HepG2 (cell line): Measurements from ENCODE around the gene TSHZ1. TPM values are rescaled to one million over a fixed set of nuclear protein-coding genes. Genes with fewer than 3 reads are reported as not detected.

Source experiments
- ATAC-seq: fragments of 200-7000 bp; cut with Tn5 transposase; 3 replicates; pipeline ENCODE4 v1.9.1; 2020; ENCODE audit warnings: mild to moderate bottlenecking, moderate library complexity
- BruUV-seq: library from RNA; stranded (reverse); fragments of 400-500 nt; replicated peaks from 2 replicates; lab custom pipeline; 2021; lab: Mats Ljungman, UMichigan
- CTCF ChIA-PET: fragments of 300-600 bp; formaldehyde crosslinking; extraction: SDS; loops from one replicate; lab custom pipeline; 2021; ENCODE audit warnings: low total read pairs, inconsistent platforms, low intra/inter-chr PET ratio; lab: Yijun Ruan, JAX
- POLR2A ChIA-PET: fragments of 350-600 bp; sonication (Branson Sonifier 250); formaldehyde crosslinking; loops from one replicate; lab custom pipeline; 2020; ENCODE audit warnings: antibody characterized with exemption, inconsistent platforms; lab: Yijun Ruan, JAX
- DNase-seq: peaks from one replicate; pipeline ENCODE4 v3.0.0-alpha.2; 2015; ENCODE audit warnings: low spot score
- FAIRE-seq: peaks from 3 replicates; lab custom pipeline; 2011; peaks lifted over from hg19 to GRCh38; lab: Jason Lieb, UNC
- H2AFZ ChIP-seq: one replicate; pipeline ENCODE4 v1.6.1; 2011; ENCODE audit warnings: low read length, inconsistent platforms
- H3K27ac ChIP-seq: fragments of 300-600 bp; 3 replicates; pipeline ENCODE4 v1.8.0; 2011; ENCODE audit warnings: mixed run types, mild to moderate bottlenecking, mixed read lengths, low read length, inconsistent platforms; ENCODE audit not compliant: insufficient read depth; ENCODE audit errors: extremely low read length
- H3K27me3 ChIP-seq, 2 experiments: fragments of 200-600 bp in 1 of 2; 2 replicates in 1 of 2; 3 replicates in 1 of 2; pipeline versions ENCODE4 v1.6.0 to v1.8.0; 2011; ENCODE audit warnings: low read length in 2 of 2, mild to moderate bottlenecking in 2 of 2, moderate library complexity in 2 of 2, inconsistent platforms in 1 of 2; ENCODE audit not compliant: insufficient read depth in 2 of 2, control insufficient read depth in 1 of 2
- H3K36me3 ChIP-seq, 2 experiments: fragments of 200-600 bp in 1 of 2; replicated peaks in 1 of 2; 2 replicates in 1 of 2; 3 replicates in 1 of 2; pipeline versions ENCODE4 v1.5.1 to v1.8.0; 2011; ENCODE audit warnings: low read length in 2 of 2, inconsistent platforms in 1 of 2; ENCODE audit not compliant: insufficient read depth in 2 of 2, control insufficient read depth in 1 of 2
- H3K4me1 ChIP-seq: 2 replicates; pipeline ENCODE4 v1.5.1; 2012; ENCODE audit warnings: low read length, inconsistent platforms; ENCODE audit not compliant: insufficient read depth
- H3K4me2 ChIP-seq: 2 replicates; pipeline ENCODE4 v1.6.0; 2011; ENCODE audit warnings: low read depth, low read length, inconsistent platforms
- H3K4me3 ChIP-seq, 3 experiments: fragments of 200-600 bp in 1 of 3; sonication (generic), shearing (Covaris generic) in 1 of 3; replicated peaks in 1 of 3; 2 replicates each; pipeline ENCODE4 v1.5.1; 2011 to 2016; ENCODE audit warnings: low read length in 3 of 3, inconsistent platforms in 2 of 3, low read depth in 2 of 3, mild to moderate bottlenecking in 2 of 3, control low read depth in 1 of 3, mixed read lengths in 1 of 3; ENCODE audit not compliant: insufficient read depth in 1 of 3
- H3K79me2 ChIP-seq: one replicate; pipeline ENCODE4 v1.6.1; 2011; ENCODE audit warnings: low read length, inconsistent platforms; ENCODE audit not compliant: insufficient read depth
- H3K9ac ChIP-seq: 2 replicates; pipeline ENCODE4 v1.6.0; 2011; ENCODE audit warnings: mild to moderate bottlenecking, low read depth, low read length, inconsistent platforms; ENCODE audit not compliant: insufficient read depth
- H3K9me3 ChIP-seq: 2 replicates; pipeline ENCODE4 v1.5.1; 2012; ENCODE audit warnings: mild to moderate bottlenecking, low read length
- H4K20me1 ChIP-seq: 2 replicates; pipeline ENCODE4 v1.6.0; 2011; ENCODE audit warnings: inconsistent platforms, mild to moderate bottlenecking, low read length, moderate library complexity; ENCODE audit not compliant: insufficient read depth
- CC2D1A ChIP-seq: sonication (generic); formaldehyde crosslinking; IDR thresholded peaks from 2 replicates; pipeline ENCODE4 v1.8.1; 2023; ENCODE audit warnings: mild to moderate bottlenecking, missing genetic modification reagents
- EHMT2 ChIP-seq: fragments of 200-600 bp; sonication (generic); IDR thresholded peaks from 2 replicates; pipeline ENCODE4 v1.7.0; 2017; ENCODE audit warnings: antibody characterized with exemption, low read depth, low read length, borderline replicate concordance
- ELF4 ChIP-seq: sonication (generic); formaldehyde crosslinking; IDR thresholded peaks from 2 replicates; pipeline ENCODE4 v1.5.0; 2020; ENCODE audit warnings: missing genetic modification reagents, mild to moderate bottlenecking, moderate library complexity, borderline replicate concordance
- GLMP ChIP-seq: sonication (generic); formaldehyde crosslinking; IDR thresholded peaks from 2 replicates; pipeline ENCODE4 v1.9.0; 2021; ENCODE audit warnings: missing genetic modification reagents, mild to moderate bottlenecking, borderline replicate concordance
- IRF1 ChIP-seq: sonication (generic); formaldehyde crosslinking; IDR thresholded peaks from 2 replicates; pipeline ENCODE4 v1.4.0; 2020; ENCODE audit warnings: low read depth, mild to moderate bottlenecking, missing genetic modification reagents
- MXD1 ChIP-seq: sonication (generic); formaldehyde crosslinking; IDR thresholded peaks from 2 replicates; pipeline ENCODE4 v1.4.0; 2020; ENCODE audit warnings: mild to moderate bottlenecking, missing genetic modification reagents
- NFKBIZ ChIP-seq: IDR thresholded peaks from 2 replicates; pipeline ENCODE4 v1.6.1; 2018; ENCODE audit warnings: missing genetic modification reagents, missing compliant biosample characterization
- PRDM10 ChIP-seq: sonication (generic); formaldehyde crosslinking; IDR thresholded peaks from 2 replicates; pipeline ENCODE4 v1.4.0; 2020; ENCODE audit warnings: low read depth, missing genetic modification reagents
- SRSF1 ChIP-seq: fragments of 200-400 bp; formaldehyde crosslinking; optimal IDR thresholded peaks from 2 replicates; pipeline ENCODE3; 2017; ENCODE audit warnings: mild to moderate bottlenecking, low read depth, low read length, moderate library complexity
- TCF7L2 ChIP-seq: IDR thresholded peaks from 2 replicates; pipeline ENCODE4 v1.6.1; 2011; ENCODE audit warnings: mild to moderate bottlenecking, low read depth, low read length, moderate library complexity
- ZBED4 ChIP-seq: sonication (generic); formaldehyde crosslinking; IDR thresholded peaks from 2 replicates; pipeline ENCODE4 v1.4.0; 2020; ENCODE audit warnings: missing genetic modification reagents, borderline replicate concordance
- ZNF432 ChIP-seq: sonication (generic); formaldehyde crosslinking; IDR thresholded peaks from 2 replicates; pipeline ENCODE4 v1.5.0; 2020; ENCODE audit warnings: missing genetic modification reagents, mild to moderate bottlenecking, borderline replicate concordance
- ZNF777 ChIP-seq: sonication (generic); formaldehyde crosslinking; IDR thresholded peaks from 2 replicates; pipeline ENCODE4 v1.4.0; 2020; ENCODE audit warnings: missing genetic modification reagents
- ZSCAN9 ChIP-seq: IDR thresholded peaks from 2 replicates; pipeline ENCODE4 v1.6.1; 2016; ENCODE audit warnings: borderline replicate concordance
- WGBS: methylation state at CpG from one replicate; pipeline ENCODE4 v1.1.6; 2017; ENCODE audit warnings: low lambda C conversion rate; 5-methylcytosine and 5-hydroxymethylcytosine counted together
- in situ Hi-C: cut with HindIII; loops from 2 replicates; pipeline ENCODE4 v1.10.0; 2017; ENCODE audit warnings: low pct_unique_long_range_greater_than_20kb; ENCODE audit not compliant: extremely low pct_ligation_motif_present
- intact Hi-C: fragments of 100-400 bp; cut with micrococcal nuclease; formaldehyde crosslinking; loops from one replicate; pipeline ENCODE4 v1.10.0; 2022; ENCODE audit not compliant: unreplicated experiment
- polyA plus RNA-seq, 8 experiments: library from polyadenylated mRNA; depleted of rRNA in 3 of 8; stranded (reverse) in 7 of 8; unstranded in 1 of 8; fragments of >200 nt; fragmentation: Illumina TruSeq in 4 of 8; extraction: Trizol in 4 of 8; gene quantifications; 2 replicates each; pipeline versions ENCODE4 v1.2.1 to v1.2.3, GENCODE V29; 2011 to 2016; ENCODE audit warnings: low read depth in 4 of 8, missing spikeins in 1 of 8, mixed read lengths in 1 of 8; ENCODE audit not compliant: insufficient read depth in 1 of 8
- total RNA-seq, 5 experiments: library from RNA; depleted of rRNA; stranded (reverse); fragments of >200 nt; fragmentation: Illumina TruSeq; extraction: Trizol; gene quantifications; 2 replicates each; pipeline ENCODE4 v1.2.3, GENCODE V29; 2016; ENCODE audit warnings: low read depth in 1 of 5

The TSHZ1 gene
- total and polyA plus RNA-seq, 2 of the 13 experiments (the other 11 are each of a cell fraction or from before 2014, with no cell fraction given): 2.5 to 2.7 TPM

- TF ChIP-seq PRDM10 (CRISPR knock-in tag) (no peak), MXD1 (no peak), SRSF1 (no peak), GLMP (no peak), ZSCAN9 (no peak)
- TF ChIP-seq, all 625 proteins: peak for 0
Observed at GRCh38 chr18:75319905-75320304, 109.3 kb downstream of the TSHZ1 start (continued).

- H3K27ac ChIP-seq: no peak overlapping the region
- FAIRE-seq (no peak), DNase-seq (no peak), ATAC-seq (no peak)
- H3K4me2 ChIP-seq: no peak overlapping the region
- H3K79me2 ChIP-seq: no peaks in the 10 kb centered on the region
- no peaks in the 10 kb centered on the region for H3K36me3 ChIP-seq
- H3K4me1 ChIP-seq: no peaks in the 10 kb centered on the region
- no peak overlapping the region for H2AFZ ChIP-seq
- H3K9ac ChIP-seq: no peak overlapping the region
- peaks cover 0 to 11% of the 10 kb centered on the region in 2 experiments; a peak in 2 of 5 replicates for H3K27me3 ChIP-seq
- no TSS peak for BruUV-seq
- WGBS: 49% methylated on average over 6 of the region's 9 CpGs
- H3K9me3 ChIP-seq: no peaks in the 10 kb centered on the region
- in situ Hi-C loops (no loop called here), intact Hi-C loops (no loop called here)
- H4K20me1 ChIP-seq: no peaks in the 10 kb centered on the region
- H3K4me3 ChIP-seq: no peak overlapping the region
- ChIA-PET POLR2A (no interaction called here), CTCF (no interaction called here)
- no peak for TF ChIP-seq TCF7L2
- TF ChIP-seq CC2D1A (CRISPR knock-in tag): no peak
- TF ChIP-seq NFKBIZ (CRISPR knock-in tag): no peak
- TF ChIP-seq EHMT2: no peak
- no peak for TF ChIP-seq ZBED4 (CRISPR knock-in tag)
- TF ChIP-seq ELF4: no peak
- no peak for TF ChIP-seq ZNF432 (CRISPR knock-in tag)
- TF ChIP-seq ZNF777 (CRISPR knock-in tag): no peak
- TF ChIP-seq IRF1 (CRISPR knock-in tag): no peak
Observed at GRCh38 chr18:75320506-75320905, 109.9 kb downstream of the TSHZ1 start.
